K562 (cell line): ENCODE data around the gene TAL1.

Experiments used
- DNMT1 ChIP-seq: fragments of 450-650 bp; IDR thresholded peaks from 2 replicates; pipeline ENCODE4 v1.6.1; 2016; ENCODE audit warnings: antibody characterized with exemption, mild to moderate bottlenecking
- EP300 ChIP-seq: IDR thresholded peaks from 2 replicates; pipeline ENCODE4 v1.6.1; 2012; ENCODE audit warnings: low read length, improper control_type of control experiment
- ETV6 ChIP-seq, 3 experiments: fragments of 150-350 bp in 1 of 3; sonication (generic) in 1 of 3; formaldehyde crosslinking in 1 of 3; IDR thresholded peaks; 2 replicates each; pipeline versions ENCODE4 v1.6.1 to v1.8.0; 2014 to 2022; ENCODE audit warnings: borderline replicate concordance in 2 of 3, low read depth in 2 of 3, antibody characterized with exemption in 1 of 3, low read length in 1 of 3, mild to moderate bottlenecking in 1 of 3, missing genetic modification reagents in 1 of 3
- FOXP1 ChIP-seq: sonication (generic); formaldehyde crosslinking; IDR thresholded peaks from 2 replicates; pipeline ENCODE4 v1.8.0; 2022; ENCODE audit warnings: mild to moderate bottlenecking, missing genetic modification reagents
- HNRNPLL ChIP-seq: fragments of 200-400 bp; formaldehyde crosslinking; IDR thresholded peaks from 2 replicates; pipeline ENCODE4 v1.6.1; 2017; ENCODE audit warnings: low read length, low read depth, mild to moderate bottlenecking; ENCODE audit not compliant: poor library complexity, severe bottlenecking
- KLF13 ChIP-seq: fragments of 450-650 bp; IDR thresholded peaks from 2 replicates; pipeline ENCODE4 v1.6.1; 2016; ENCODE audit warnings: missing genetic modification characterization, low read depth, mild to moderate bottlenecking, missing compliant biosample characterization, moderate library complexity, borderline replicate concordance
- RAD21 ChIP-seq, 2 experiments: fragments of 250-450 bp in 1 of 2; fragments of 450-650 bp in 1 of 2; sonication (Bioruptor Pico) in 1 of 2; formaldehyde crosslinking in 1 of 2; IDR thresholded peaks in 1 of 2; conservative IDR thresholded peaks in 1 of 2; 2 replicates each; pipeline versions ENCODE4 v1.4.0 to v1.8.0; 2020 to 2022; ENCODE audit warnings: mild to moderate bottlenecking in 2 of 2, moderate library complexity in 1 of 2
- SP2 ChIP-seq: IDR thresholded peaks from 2 replicates; pipeline ENCODE4 v1.6.1; 2011; ENCODE audit warnings: mild to moderate bottlenecking, low read depth, low read length, moderate library complexity; ENCODE audit not compliant: poor library complexity, severe bottlenecking; ENCODE audit errors: extremely low read depth
- TBP ChIP-seq: optimal IDR thresholded peaks from 2 replicates; pipeline ENCODE3; 2011; ENCODE audit warnings: low read depth, low read length, improper control_type of control experiment
- TF ChIP-seq, protein P1 (sequence below): fragments of 250-450 bp; sonication (Bioruptor Pico); IDR thresholded peaks from 2 replicates; pipeline ENCODE4 v1.5.0; 2020; ENCODE audit warnings: mild to moderate bottlenecking
- TF ChIP-seq, protein P2 (sequence below), 3 experiments: IDR thresholded peaks in 2 of 3; conservative IDR thresholded peaks in 1 of 3; 2 replicates each; pipeline ENCODE4 v1.5.1; 2011 to 2012; ENCODE audit warnings: low read length in 3 of 3, mild to moderate bottlenecking in 3 of 3, control low read depth in 2 of 3, improper control_type of control experiment in 1 of 3, inconsistent platforms in 1 of 3, low read depth in 1 of 3, mixed read lengths in 1 of 3, moderate library complexity in 1 of 3; ENCODE audit not compliant: insufficient read depth in 2 of 3

DNA sequence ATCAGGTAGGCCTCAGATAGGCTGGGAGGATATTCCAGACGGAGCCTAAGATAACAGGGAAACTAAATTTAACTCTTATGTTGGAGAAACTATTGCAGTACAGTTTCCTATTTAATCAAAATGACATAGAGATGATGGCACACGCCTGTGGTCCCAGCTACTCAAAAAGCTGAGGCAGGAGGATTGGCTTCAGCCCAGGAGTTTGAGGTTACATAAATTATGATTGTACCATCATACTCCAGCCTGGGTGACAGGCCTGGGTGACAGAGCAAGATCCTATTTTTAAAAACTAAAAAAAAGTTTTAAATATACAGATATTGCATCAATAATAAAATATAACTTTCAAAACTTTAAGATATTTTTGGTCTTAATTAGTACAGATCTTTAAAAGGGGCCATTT, 25.2 kb upstream of the TAL1 start:
- TF ChIP-seq DNMT1 (no peak), TBP (no peak), ETV6 (IDR thresholded peaks at IDR 0.05; ENCODE audit: borderline replicate concordance in 1 of 2, low read depth in 2 of 2, low read length in 1 of 2) (no peak), ETV6 (CRISPR knock-in tag; IDR thresholded peaks at IDR 0.05; ENCODE audit: borderline replicate concordance) (no peak), HNRNPLL (no peak), RAD21 (CRISPR knock-in tag; conservative IDR thresholded peaks at IDR 0.05 in 1 of 2, IDR thresholded peaks at IDR 0.05 in 1 of 2) (no peak), SP2 (no peak), EP300 (no peak), FOXP1 (CRISPR knock-in tag) (no peak), KLF13 (no peak)
- TF ChIP-seq, protein P1, sequence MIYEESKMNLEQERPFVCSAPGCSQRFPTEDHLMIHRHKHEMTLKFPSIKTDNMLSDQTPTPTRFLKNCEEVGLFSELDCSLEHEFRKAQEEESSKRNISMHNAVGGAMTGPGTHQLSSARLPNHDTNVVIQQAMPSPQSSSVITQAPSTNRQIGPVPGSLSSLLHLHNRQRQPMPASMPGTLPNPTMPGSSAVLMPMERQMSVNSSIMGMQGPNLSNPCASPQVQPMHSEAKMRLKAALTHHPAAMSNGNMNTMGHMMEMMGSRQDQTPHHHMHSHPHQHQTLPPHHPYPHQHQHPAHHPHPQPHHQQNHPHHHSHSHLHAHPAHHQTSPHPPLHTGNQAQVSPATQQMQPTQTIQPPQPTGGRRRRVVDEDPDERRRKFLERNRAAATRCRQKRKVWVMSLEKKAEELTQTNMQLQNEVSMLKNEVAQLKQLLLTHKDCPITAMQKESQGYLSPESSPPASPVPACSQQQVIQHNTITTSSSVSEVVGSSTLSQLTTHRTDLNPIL = no peak
- TF ChIP-seq, protein P2, sequence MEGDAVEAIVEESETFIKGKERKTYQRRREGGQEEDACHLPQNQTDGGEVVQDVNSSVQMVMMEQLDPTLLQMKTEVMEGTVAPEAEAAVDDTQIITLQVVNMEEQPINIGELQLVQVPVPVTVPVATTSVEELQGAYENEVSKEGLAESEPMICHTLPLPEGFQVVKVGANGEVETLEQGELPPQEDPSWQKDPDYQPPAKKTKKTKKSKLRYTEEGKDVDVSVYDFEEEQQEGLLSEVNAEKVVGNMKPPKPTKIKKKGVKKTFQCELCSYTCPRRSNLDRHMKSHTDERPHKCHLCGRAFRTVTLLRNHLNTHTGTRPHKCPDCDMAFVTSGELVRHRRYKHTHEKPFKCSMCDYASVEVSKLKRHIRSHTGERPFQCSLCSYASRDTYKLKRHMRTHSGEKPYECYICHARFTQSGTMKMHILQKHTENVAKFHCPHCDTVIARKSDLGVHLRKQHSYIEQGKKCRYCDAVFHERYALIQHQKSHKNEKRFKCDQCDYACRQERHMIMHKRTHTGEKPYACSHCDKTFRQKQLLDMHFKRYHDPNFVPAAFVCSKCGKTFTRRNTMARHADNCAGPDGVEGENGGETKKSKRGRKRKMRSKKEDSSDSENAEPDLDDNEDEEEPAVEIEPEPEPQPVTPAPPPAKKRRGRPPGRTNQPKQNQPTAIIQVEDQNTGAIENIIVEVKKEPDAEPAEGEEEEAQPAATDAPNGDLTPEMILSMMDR (IDR thresholded peaks at IDR 0.05 in 2 of 3, conservative IDR thresholded peaks at IDR 0.05 in 1 of 3; ENCODE audit: insufficient read depth in 2 of 3, low read depth in 1 of 3, low read length in 3 of 3) = no peak
